Esophagus squamous epithelium (tissue), 4 donors: Measurements from ENCODE around the gene ARHGEF3.

Experiments
- POLR2A ChIP-seq, 4 donors: fragments of 450-650 bp; IDR thresholded peaks; one replicate each; pipeline ENCODE4 v1.6.1; 2017; ENCODE audit warnings: antibody characterized with exemption in 4 of 4, mild to moderate bottlenecking in 4 of 4, moderate library complexity in 3 of 4
- TF ChIP-seq, protein P1 (sequence below), 6 experiments: fragments of 450-650 bp in 4 of 6; fragments of 200-600 bp in 2 of 6; sonication (generic) in 2 of 6; IDR thresholded peaks; one replicate each; pipeline ENCODE4 v1.5.1; 2016 to 2019; ENCODE audit warnings: antibody characterized with exemption in 6 of 6, mild to moderate bottlenecking in 4 of 6, moderate library complexity in 4 of 6

DNA sequence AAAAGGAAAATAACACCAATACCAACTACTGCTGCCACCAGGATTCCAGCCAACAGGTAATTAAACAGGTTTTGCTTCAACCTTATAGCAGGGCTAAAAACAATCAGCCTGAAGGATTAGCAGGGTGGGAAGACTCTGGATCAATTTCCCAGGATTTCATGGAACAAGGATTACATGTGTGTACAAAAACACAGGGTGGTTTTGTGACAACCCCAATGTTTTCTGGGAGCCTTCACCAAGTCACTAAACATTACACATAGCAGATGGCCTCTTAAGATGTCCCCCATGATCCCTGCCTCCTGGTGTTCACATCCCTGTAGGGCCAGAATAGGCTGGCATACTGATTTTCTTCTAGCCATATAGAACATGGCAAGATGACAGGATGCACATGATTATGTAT is 42.8 kb upstream of the ARHGEF3 start:
- TF ChIP-seq, protein P1, sequence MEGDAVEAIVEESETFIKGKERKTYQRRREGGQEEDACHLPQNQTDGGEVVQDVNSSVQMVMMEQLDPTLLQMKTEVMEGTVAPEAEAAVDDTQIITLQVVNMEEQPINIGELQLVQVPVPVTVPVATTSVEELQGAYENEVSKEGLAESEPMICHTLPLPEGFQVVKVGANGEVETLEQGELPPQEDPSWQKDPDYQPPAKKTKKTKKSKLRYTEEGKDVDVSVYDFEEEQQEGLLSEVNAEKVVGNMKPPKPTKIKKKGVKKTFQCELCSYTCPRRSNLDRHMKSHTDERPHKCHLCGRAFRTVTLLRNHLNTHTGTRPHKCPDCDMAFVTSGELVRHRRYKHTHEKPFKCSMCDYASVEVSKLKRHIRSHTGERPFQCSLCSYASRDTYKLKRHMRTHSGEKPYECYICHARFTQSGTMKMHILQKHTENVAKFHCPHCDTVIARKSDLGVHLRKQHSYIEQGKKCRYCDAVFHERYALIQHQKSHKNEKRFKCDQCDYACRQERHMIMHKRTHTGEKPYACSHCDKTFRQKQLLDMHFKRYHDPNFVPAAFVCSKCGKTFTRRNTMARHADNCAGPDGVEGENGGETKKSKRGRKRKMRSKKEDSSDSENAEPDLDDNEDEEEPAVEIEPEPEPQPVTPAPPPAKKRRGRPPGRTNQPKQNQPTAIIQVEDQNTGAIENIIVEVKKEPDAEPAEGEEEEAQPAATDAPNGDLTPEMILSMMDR (IDR thresholded peaks at IDR 0.05) = no peak
- no peak for TF ChIP-seq POLR2A (IDR thresholded peaks at IDR 0.05)
